H1 (cell line): ENCODE data around the gene PFDN6. TPM values are rescaled to one million over a fixed set of nuclear protein-coding genes. Genes with fewer than 3 reads are reported as not detected.
A peak's percentile ranks its signal among the peaks of the same experiment; 100 is the strongest.

Experiments used
- polyA plus RNA-seq, 7 experiments: library from polyadenylated mRNA; depleted of rRNA in 3 of 7; stranded (reverse) in 5 of 7; unstranded in 2 of 7; fragments of >200 nt in 5 of 7; fragments of 200-250 nt in 2 of 7; gene quantifications; 1 replicate in 5 of 7; 2 replicates in 1 of 7; 4 replicates in 1 of 7; pipeline versions ENCODE4 v1.2.1 to v1.2.3, GENCODE V29; 2011 to 2013; ENCODE audit warnings: missing spikeins in 2 of 7, mixed read lengths in 2 of 7
- total RNA-seq: library from RNA; stranded (reverse); fragmentation: NEBNext Ultra II Directional; extraction: Animal tissue kit (Norgen Biotek cat#: 25700); gene quantifications from 2 replicates; pipeline ENCODE4 v1.2.1, GENCODE V29; 2021
- TF ChIP-seq, protein P1 (sequence below): fragments of 300-600 bp; sonication (generic); IDR thresholded peaks from 2 replicates; pipeline ENCODE4 v1.7.1; 2012; ENCODE audit warnings: low read length, moderate library complexity, mild to moderate bottlenecking, inconsistent platforms; ENCODE audit not compliant: insufficient replicate concordance
- TF ChIP-seq, protein P2 (sequence below): IDR thresholded peaks from 2 replicates; pipeline ENCODE4 v1.6.1; 2012; ENCODE audit warnings: inconsistent platforms

Gene PFDN6
- total and polyA plus RNA-seq, 2 of the 8 experiments (the other 6 are each of a cell fraction or from before 2014, with no cell fraction given), result 32.0 to 95.7 TPM

- TF ChIP-seq, protein P1, sequence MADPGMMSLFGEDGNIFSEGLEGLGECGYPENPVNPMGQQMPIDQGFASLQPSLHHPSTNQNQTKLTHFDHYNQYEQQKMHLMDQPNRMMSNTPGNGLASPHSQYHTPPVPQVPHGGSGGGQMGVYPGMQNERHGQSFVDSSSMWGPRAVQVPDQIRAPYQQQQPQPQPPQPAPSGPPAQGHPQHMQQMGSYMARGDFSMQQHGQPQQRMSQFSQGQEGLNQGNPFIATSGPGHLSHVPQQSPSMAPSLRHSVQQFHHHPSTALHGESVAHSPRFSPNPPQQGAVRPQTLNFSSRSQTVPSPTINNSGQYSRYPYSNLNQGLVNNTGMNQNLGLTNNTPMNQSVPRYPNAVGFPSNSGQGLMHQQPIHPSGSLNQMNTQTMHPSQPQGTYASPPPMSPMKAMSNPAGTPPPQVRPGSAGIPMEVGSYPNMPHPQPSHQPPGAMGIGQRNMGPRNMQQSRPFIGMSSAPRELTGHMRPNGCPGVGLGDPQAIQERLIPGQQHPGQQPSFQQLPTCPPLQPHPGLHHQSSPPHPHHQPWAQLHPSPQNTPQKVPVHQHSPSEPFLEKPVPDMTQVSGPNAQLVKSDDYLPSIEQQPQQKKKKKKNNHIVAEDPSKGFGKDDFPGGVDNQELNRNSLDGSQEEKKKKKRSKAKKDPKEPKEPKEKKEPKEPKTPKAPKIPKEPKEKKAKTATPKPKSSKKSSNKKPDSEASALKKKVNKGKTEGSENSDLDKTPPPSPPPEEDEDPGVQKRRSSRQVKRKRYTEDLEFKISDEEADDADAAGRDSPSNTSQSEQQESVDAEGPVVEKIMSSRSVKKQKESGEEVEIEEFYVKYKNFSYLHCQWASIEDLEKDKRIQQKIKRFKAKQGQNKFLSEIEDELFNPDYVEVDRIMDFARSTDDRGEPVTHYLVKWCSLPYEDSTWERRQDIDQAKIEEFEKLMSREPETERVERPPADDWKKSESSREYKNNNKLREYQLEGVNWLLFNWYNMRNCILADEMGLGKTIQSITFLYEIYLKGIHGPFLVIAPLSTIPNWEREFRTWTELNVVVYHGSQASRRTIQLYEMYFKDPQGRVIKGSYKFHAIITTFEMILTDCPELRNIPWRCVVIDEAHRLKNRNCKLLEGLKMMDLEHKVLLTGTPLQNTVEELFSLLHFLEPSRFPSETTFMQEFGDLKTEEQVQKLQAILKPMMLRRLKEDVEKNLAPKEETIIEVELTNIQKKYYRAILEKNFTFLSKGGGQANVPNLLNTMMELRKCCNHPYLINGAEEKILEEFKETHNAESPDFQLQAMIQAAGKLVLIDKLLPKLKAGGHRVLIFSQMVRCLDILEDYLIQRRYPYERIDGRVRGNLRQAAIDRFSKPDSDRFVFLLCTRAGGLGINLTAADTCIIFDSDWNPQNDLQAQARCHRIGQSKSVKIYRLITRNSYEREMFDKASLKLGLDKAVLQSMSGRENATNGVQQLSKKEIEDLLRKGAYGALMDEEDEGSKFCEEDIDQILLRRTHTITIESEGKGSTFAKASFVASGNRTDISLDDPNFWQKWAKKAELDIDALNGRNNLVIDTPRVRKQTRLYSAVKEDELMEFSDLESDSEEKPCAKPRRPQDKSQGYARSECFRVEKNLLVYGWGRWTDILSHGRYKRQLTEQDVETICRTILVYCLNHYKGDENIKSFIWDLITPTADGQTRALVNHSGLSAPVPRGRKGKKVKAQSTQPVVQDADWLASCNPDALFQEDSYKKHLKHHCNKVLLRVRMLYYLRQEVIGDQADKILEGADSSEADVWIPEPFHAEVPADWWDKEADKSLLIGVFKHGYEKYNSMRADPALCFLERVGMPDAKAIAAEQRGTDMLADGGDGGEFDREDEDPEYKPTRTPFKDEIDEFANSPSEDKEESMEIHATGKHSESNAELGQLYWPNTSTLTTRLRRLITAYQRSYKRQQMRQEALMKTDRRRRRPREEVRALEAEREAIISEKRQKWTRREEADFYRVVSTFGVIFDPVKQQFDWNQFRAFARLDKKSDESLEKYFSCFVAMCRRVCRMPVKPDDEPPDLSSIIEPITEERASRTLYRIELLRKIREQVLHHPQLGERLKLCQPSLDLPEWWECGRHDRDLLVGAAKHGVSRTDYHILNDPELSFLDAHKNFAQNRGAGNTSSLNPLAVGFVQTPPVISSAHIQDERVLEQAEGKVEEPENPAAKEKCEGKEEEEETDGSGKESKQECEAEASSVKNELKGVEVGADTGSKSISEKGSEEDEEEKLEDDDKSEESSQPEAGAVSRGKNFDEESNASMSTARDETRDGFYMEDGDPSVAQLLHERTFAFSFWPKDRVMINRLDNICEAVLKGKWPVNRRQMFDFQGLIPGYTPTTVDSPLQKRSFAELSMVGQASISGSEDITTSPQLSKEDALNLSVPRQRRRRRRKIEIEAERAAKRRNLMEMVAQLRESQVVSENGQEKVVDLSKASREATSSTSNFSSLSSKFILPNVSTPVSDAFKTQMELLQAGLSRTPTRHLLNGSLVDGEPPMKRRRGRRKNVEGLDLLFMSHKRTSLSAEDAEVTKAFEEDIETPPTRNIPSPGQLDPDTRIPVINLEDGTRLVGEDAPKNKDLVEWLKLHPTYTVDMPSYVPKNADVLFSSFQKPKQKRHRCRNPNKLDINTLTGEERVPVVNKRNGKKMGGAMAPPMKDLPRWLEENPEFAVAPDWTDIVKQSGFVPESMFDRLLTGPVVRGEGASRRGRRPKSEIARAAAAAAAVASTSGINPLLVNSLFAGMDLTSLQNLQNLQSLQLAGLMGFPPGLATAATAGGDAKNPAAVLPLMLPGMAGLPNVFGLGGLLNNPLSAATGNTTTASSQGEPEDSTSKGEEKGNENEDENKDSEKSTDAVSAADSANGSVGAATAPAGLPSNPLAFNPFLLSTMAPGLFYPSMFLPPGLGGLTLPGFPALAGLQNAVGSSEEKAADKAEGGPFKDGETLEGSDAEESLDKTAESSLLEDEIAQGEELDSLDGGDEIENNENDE, result no peak
- TF ChIP-seq, protein P2, sequence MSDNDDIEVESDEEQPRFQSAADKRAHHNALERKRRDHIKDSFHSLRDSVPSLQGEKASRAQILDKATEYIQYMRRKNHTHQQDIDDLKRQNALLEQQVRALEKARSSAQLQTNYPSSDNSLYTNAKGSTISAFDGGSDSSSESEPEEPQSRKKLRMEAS, result peak; percentile 87
Observed at GRCh38 chr6:33288921-33289783, at the start of gene PFDN6, which contains the start of gene WDR46 (continued).
